IMR-90 (cell line): Measurements from ENCODE around the gene CD209. TPM values are rescaled to one million over a fixed set of nuclear protein-coding genes. Genes with fewer than 3 reads are reported as not detected.

Experiments used
- ATAC-seq: fragments of 200-7000 bp; cut with Tn5 transposase; 2 replicates; pipeline ENCODE4 v1.9.1; 2020; ENCODE audit warnings: low read depth, mild to moderate bottlenecking, moderate library complexity
- BruUV-seq: library from RNA; stranded (reverse); fragments of 400-500 nt; replicated peaks from 2 replicates; lab custom pipeline; 2021; lab: Mats Ljungman, UMichigan
- CTCF ChIA-PET: fragments of 300-600 bp; formaldehyde crosslinking; extraction: SDS; loops from one replicate; lab custom pipeline; 2021; ENCODE audit warnings: antibody characterized with exemption; lab: Yijun Ruan, JAX
- POLR2A ChIA-PET: fragments of 300-600 bp; sonication (Branson Sonifier 250); formaldehyde crosslinking; loops from one replicate; lab custom pipeline; 2022; ENCODE audit warnings: antibody characterized with exemption; ENCODE audit not compliant: unreplicated experiment; lab: Charles Lee
- DNase-seq: peaks from one replicate; pipeline ENCODE4 v3.0.0; 2013
- H2AFZ ChIP-seq: replicated peaks from 2 replicates; pipeline ENCODE3; 2013; ENCODE audit warnings: low read length, mild to moderate bottlenecking; ENCODE audit not compliant: poor library complexity
- H2AK5ac ChIP-seq: 2 replicates; pipeline ENCODE4 v1.6.1; 2013; ENCODE audit warnings: low read depth, low read length, inconsistent platforms
- H2AK9ac ChIP-seq: replicated peaks from 2 replicates; pipeline ENCODE3; 2013; ENCODE audit warnings: mild to moderate bottlenecking, low read depth, low read length, moderate library complexity; ENCODE audit not compliant: poor library complexity
- H2BK120ac ChIP-seq: 2 replicates; pipeline ENCODE4 v1.6.1; 2013; ENCODE audit warnings: low read depth, low read length, inconsistent platforms
- H2BK15ac ChIP-seq: 3 replicates; pipeline ENCODE4 v1.6.1; 2013; ENCODE audit warnings: low read depth, low read length, inconsistent platforms
- H2BK20ac ChIP-seq: 2 replicates; pipeline ENCODE4 v1.6.1; 2013; ENCODE audit warnings: low read depth, mild to moderate bottlenecking, inconsistent platforms, low read length, moderate library complexity
- H2BK5ac ChIP-seq: 2 replicates; pipeline ENCODE4 v1.6.1; 2013; ENCODE audit warnings: mild to moderate bottlenecking, low read depth, low read length, inconsistent platforms; ENCODE audit not compliant: poor library complexity, severe bottlenecking
- H3K14ac ChIP-seq: replicated peaks from 2 replicates; pipeline ENCODE4 v1.6.1; 2013; ENCODE audit warnings: low read depth, low read length, inconsistent platforms
- H3K18ac ChIP-seq: 2 replicates; pipeline ENCODE4 v1.6.1; 2013; ENCODE audit warnings: low read depth, low read length, control low read depth
- H3K23ac ChIP-seq: 2 replicates; pipeline ENCODE4 v1.6.1; 2013; ENCODE audit warnings: low read depth, low read length, inconsistent platforms
- H3K27ac ChIP-seq: 2 replicates; pipeline ENCODE4 v1.5.1; 2013; ENCODE audit warnings: mild to moderate bottlenecking, control low read depth, low read length; ENCODE audit not compliant: insufficient read depth
- H3K27me3 ChIP-seq: 2 replicates; pipeline ENCODE4 v1.6.1; 2013; ENCODE audit warnings: low read length; ENCODE audit not compliant: control insufficient read depth, insufficient read depth
- H3K36me3 ChIP-seq: 2 replicates; pipeline ENCODE4 v1.6.1; 2013; ENCODE audit warnings: low read length, mixed read lengths; ENCODE audit not compliant: control insufficient read depth, insufficient read depth
- H3K4ac ChIP-seq: 2 replicates; pipeline ENCODE4 v1.6.1; 2013; ENCODE audit warnings: low read depth, low read length, inconsistent platforms
- H3K4me1 ChIP-seq: 2 replicates; pipeline ENCODE4 v1.6.1; 2013; ENCODE audit warnings: low read length, mixed read lengths; ENCODE audit not compliant: control insufficient read depth, insufficient read depth
- H3K4me2 ChIP-seq: 2 replicates; pipeline ENCODE4 v1.6.1; 2013; ENCODE audit warnings: low read depth, mild to moderate bottlenecking, control low read depth, low read length, moderate library complexity
- H3K4me3 ChIP-seq: 2 replicates; pipeline ENCODE4 v1.5.1; 2013; ENCODE audit warnings: low read depth, mild to moderate bottlenecking, control low read depth, low read length, moderate library complexity; ENCODE audit not compliant: insufficient read depth
- H3K56ac ChIP-seq: 2 replicates; pipeline ENCODE4 v1.6.1; 2013; ENCODE audit warnings: low read length, inconsistent platforms; ENCODE audit not compliant: insufficient read depth; ENCODE audit errors: extremely low read depth
- H3K79me1 ChIP-seq, 2 experiments: 2 replicates each; pipeline ENCODE4 v1.6.1; 2013; ENCODE audit warnings: low read length in 2 of 2, inconsistent platforms in 1 of 2, low read depth in 1 of 2
- H3K9ac ChIP-seq: 2 replicates; pipeline ENCODE4 v1.6.1; 2013; ENCODE audit warnings: low read depth, low read length, control low read depth
- H3K9me1 ChIP-seq: 2 replicates; pipeline ENCODE4 v1.6.1; 2013; ENCODE audit warnings: low read length, inconsistent platforms; ENCODE audit not compliant: insufficient read depth
- H3K9me3 ChIP-seq: 2 replicates; pipeline ENCODE4 v1.6.1; 2013; ENCODE audit warnings: low read length; ENCODE audit not compliant: control insufficient read depth, insufficient read depth
- H4K20me1 ChIP-seq: 2 replicates; pipeline ENCODE4 v1.6.1; 2013; ENCODE audit warnings: low read length, inconsistent platforms; ENCODE audit not compliant: insufficient read depth
- H4K5ac ChIP-seq: 2 replicates; pipeline ENCODE4 v1.6.1; 2013; ENCODE audit warnings: mild to moderate bottlenecking, low read depth, low read length, control low read depth
- H4K8ac ChIP-seq, 2 experiments: 2 replicates each; pipeline ENCODE4 v1.6.1; 2013; ENCODE audit warnings: low read depth in 2 of 2, low read length in 2 of 2, control low read depth in 1 of 2, inconsistent platforms in 1 of 2
- H4K91ac ChIP-seq: 2 replicates; pipeline ENCODE4 v1.6.1; 2013; ENCODE audit warnings: low read depth, low read length, inconsistent platforms; ENCODE audit not compliant: insufficient read depth
- BHLHE40 ChIP-seq: fragments of 150-350 bp; IDR thresholded peaks from 2 replicates; pipeline ENCODE4 v1.6.1; 2016; ENCODE audit warnings: mild to moderate bottlenecking, low read depth, low read length
- CEBPB ChIP-seq: IDR thresholded peaks from 2 replicates; pipeline ENCODE4 v1.6.1; 2012; ENCODE audit warnings: low read depth, low read length, improper control_type of control experiment
- CHD1 ChIP-seq: IDR thresholded peaks from 2 replicates; pipeline ENCODE4 v1.6.1; 2012; ENCODE audit warnings: low read depth, low read length, improper control_type of control experiment
- FOS ChIP-seq: fragments of 150-350 bp; IDR thresholded peaks from 2 replicates; pipeline ENCODE4 v1.6.1; 2016; ENCODE audit warnings: low read depth, low read length
- MAFK ChIP-seq: IDR thresholded peaks from 2 replicates; pipeline ENCODE4 v1.6.1; 2012; ENCODE audit warnings: low read depth, low read length, improper control_type of control experiment
- MAZ ChIP-seq: IDR thresholded peaks from 2 replicates; pipeline ENCODE4 v1.6.1; 2012; ENCODE audit warnings: low read depth, mild to moderate bottlenecking, low read length, improper control_type of control experiment, moderate library complexity, borderline replicate concordance
- MXI1 ChIP-seq: IDR thresholded peaks from 2 replicates; pipeline ENCODE4 v1.6.1; 2012; ENCODE audit warnings: low read depth, mild to moderate bottlenecking, low read length, moderate library complexity, borderline replicate concordance
- NFE2L2 ChIP-seq: fragments of 150-350 bp; IDR thresholded peaks from 2 replicates; pipeline ENCODE4 v1.6.1; 2016; ENCODE audit warnings: low read depth, mild to moderate bottlenecking, low read length
- POLR2A ChIP-seq: IDR thresholded peaks from 2 replicates; pipeline ENCODE4 v1.6.1; 2012; ENCODE audit warnings: mild to moderate bottlenecking, low read depth, low read length
- RAD21 ChIP-seq: IDR thresholded peaks from 2 replicates; pipeline ENCODE4 v1.6.1; 2012; ENCODE audit warnings: low read length, improper control_type of control experiment
- RCOR1 ChIP-seq: IDR thresholded peaks from 2 replicates; pipeline ENCODE4 v1.6.1; 2012; ENCODE audit warnings: mild to moderate bottlenecking, low read length, improper control_type of control experiment; ENCODE audit not compliant: insufficient replicate concordance
- RFX5 ChIP-seq: IDR thresholded peaks from 2 replicates; pipeline ENCODE4 v1.8.0; 2012; ENCODE audit warnings: low read depth, mild to moderate bottlenecking, low read length, moderate library complexity
- SMC3 ChIP-seq: fragments of 150-350 bp; IDR thresholded peaks from 2 replicates; pipeline ENCODE4 v1.6.1; 2016; ENCODE audit warnings: low read depth, mild to moderate bottlenecking, antibody characterized with exemption, low read length, moderate library complexity
- WGBS, 2 experiments: methylation state at CpG; one replicate each; pipeline versions ENCODE4 v1.1.5 to v1.1.7; 2013; ENCODE audit warnings: missing lambda C conversion rate in 2 of 2; ENCODE audit not compliant: insufficient read length in 1 of 2; ENCODE audit errors: extremely low coverage in 2 of 2; 5-methylcytosine and 5-hydroxymethylcytosine counted together
- dilution Hi-C: fragments of 300-500 bp; cut with HindIII; formaldehyde crosslinking; loops from one replicate; pipeline ENCODE4 v1.14.3; 2018; ENCODE audit warnings: low sequenced_read_pairs; ENCODE audit not compliant: unreplicated experiment
- in situ Hi-C: fragments of 300-500 bp; cut with MboI; formaldehyde crosslinking; loops from 3 replicates; pipeline ENCODE4 v1.14.3; 2019; ENCODE audit warnings: low sequenced_read_pairs, inconsistent platforms, mixed read lengths
- intact Hi-C: fragments of 100-400 bp; cut with micrococcal nuclease; formaldehyde crosslinking; loops from 2 replicates; pipeline ENCODE4 v1.10.0; 2022
- polyA plus RNA-seq, 3 experiments: library from polyadenylated mRNA; depleted of rRNA; stranded (reverse); fragments of >200 nt; gene quantifications; 2 replicates each; pipeline ENCODE4 v1.2.3, GENCODE V29; 2012; ENCODE audit warnings: low replicate concordance in 1 of 3
- total RNA-seq: library from RNA; depleted of rRNA; stranded (reverse); fragments of >200 nt; gene quantifications from 2 replicates; pipeline ENCODE4 v1.2.3, GENCODE V29; 2012
- TF ChIP-seq, protein P1 (sequence below): conservative IDR thresholded peaks from 2 replicates; pipeline ENCODE4 v1.5.1; 2012; ENCODE audit warnings: mild to moderate bottlenecking, low read depth, low read length, improper control_type of control experiment
- TF ChIP-seq, protein P2 (sequence below): fragments of 150-350 bp; IDR thresholded peaks from 2 replicates; pipeline ENCODE4 v1.6.1; 2016; ENCODE audit warnings: low read depth, mild to moderate bottlenecking, low read length, moderate library complexity, borderline replicate concordance
- TF ChIP-seq, protein P3 (sequence below): fragments of 150-350 bp; IDR thresholded peaks from 2 replicates; pipeline ENCODE4 v1.6.1; 2017; ENCODE audit warnings: mild to moderate bottlenecking, antibody characterized with exemption, low read length, low read depth

The CD209 gene
- total and polyA plus RNA-seq, 2 of the 4 experiments (the other 2 are of a cell fraction) = not detected

DNA sequence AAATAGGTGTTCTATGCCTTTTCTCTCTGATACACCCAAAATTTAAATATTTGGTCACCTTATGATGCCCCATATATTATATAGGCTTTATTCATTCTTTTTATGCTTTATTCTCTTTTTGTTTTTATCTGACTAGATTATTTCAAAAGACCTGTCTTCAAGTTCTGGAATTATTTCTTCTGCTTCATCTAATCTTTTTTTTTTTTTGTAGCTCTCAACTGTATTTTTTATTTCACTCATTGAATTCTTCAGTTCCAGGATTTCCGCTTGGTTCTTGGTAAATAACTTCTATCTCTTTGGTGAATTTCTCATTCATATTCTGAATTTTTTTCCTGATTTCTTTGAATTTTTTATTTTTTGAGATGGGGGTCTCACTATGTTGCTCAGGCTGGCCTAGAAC lies 11.8 kb upstream of the CD209 start:
- Histone ChIP-seq H3K4ac (no peak overlapping the region), H3K4me3 (no peak overlapping the region), H3K36me3 (no peaks in the 10 kb centered on the region), H4K20me1 (no peaks in the 10 kb centered on the region), H3K27ac (no peak overlapping the region), H4K5ac (no peak overlapping the region), H3K14ac (no peak overlapping the region), H2BK120ac (no peak overlapping the region), H3K23ac (no peak overlapping the region), H3K9ac (no peak overlapping the region), H2AFZ (no peak overlapping the region), H2BK5ac (no peak overlapping the region), H3K4me1 (no peaks in the 10 kb centered on the region), H3K56ac (no peak overlapping the region), H2AK5ac (no peak overlapping the region), H2BK20ac (no peak overlapping the region), H4K8ac (no peak overlapping the region), H2BK15ac (no peak overlapping the region), H3K18ac (no peak overlapping the region), H3K9me1 (no peaks in the 10 kb centered on the region), H3K4me2 (no peak overlapping the region), H2AK9ac (no peak overlapping the region), H4K91ac (no peak overlapping the region), H3K9me3 (peaks cover 8% of the 10 kb centered on the region), H3K27me3 (no peaks in the 10 kb centered on the region; the same call in 1 of the 2 replicates), H3K79me1 (no peaks in the 10 kb centered on the region)
- dilution Hi-C loops (no loop called here), intact Hi-C loops (loop anchor here (5.0 kb wide), 1 partner anchor 37 kb away; no protein-coding TSS in a partner anchor), in situ Hi-C loops (no loop called here)
- no peak for ATAC-seq
- WGBS, 2 experiments = no CpG with 5 or more reads among the region's 1 CpG
- CTCF ChIA-PET = no interaction called here
- POLR2A ChIA-PET = no interaction called here
- no TSS peak for BruUV-seq
- TF ChIP-seq MXI1 (no peak), POLR2A (no peak), CHD1 (no peak), CEBPB (no peak), MAFK (no peak), RCOR1 (no peak), SMC3 (no peak), RAD21 (no peak), RFX5 (no peak), FOS (no peak), BHLHE40 (no peak), MAZ (no peak), NFE2L2 (no peak)
- TF ChIP-seq, protein P1, sequence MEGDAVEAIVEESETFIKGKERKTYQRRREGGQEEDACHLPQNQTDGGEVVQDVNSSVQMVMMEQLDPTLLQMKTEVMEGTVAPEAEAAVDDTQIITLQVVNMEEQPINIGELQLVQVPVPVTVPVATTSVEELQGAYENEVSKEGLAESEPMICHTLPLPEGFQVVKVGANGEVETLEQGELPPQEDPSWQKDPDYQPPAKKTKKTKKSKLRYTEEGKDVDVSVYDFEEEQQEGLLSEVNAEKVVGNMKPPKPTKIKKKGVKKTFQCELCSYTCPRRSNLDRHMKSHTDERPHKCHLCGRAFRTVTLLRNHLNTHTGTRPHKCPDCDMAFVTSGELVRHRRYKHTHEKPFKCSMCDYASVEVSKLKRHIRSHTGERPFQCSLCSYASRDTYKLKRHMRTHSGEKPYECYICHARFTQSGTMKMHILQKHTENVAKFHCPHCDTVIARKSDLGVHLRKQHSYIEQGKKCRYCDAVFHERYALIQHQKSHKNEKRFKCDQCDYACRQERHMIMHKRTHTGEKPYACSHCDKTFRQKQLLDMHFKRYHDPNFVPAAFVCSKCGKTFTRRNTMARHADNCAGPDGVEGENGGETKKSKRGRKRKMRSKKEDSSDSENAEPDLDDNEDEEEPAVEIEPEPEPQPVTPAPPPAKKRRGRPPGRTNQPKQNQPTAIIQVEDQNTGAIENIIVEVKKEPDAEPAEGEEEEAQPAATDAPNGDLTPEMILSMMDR = no peak
- TF ChIP-seq, protein P2, sequence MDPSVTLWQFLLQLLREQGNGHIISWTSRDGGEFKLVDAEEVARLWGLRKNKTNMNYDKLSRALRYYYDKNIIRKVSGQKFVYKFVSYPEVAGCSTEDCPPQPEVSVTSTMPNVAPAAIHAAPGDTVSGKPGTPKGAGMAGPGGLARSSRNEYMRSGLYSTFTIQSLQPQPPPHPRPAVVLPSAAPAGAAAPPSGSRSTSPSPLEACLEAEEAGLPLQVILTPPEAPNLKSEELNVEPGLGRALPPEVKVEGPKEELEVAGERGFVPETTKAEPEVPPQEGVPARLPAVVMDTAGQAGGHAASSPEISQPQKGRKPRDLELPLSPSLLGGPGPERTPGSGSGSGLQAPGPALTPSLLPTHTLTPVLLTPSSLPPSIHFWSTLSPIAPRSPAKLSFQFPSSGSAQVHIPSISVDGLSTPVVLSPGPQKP = no peak
- TF ChIP-seq, protein P3, sequence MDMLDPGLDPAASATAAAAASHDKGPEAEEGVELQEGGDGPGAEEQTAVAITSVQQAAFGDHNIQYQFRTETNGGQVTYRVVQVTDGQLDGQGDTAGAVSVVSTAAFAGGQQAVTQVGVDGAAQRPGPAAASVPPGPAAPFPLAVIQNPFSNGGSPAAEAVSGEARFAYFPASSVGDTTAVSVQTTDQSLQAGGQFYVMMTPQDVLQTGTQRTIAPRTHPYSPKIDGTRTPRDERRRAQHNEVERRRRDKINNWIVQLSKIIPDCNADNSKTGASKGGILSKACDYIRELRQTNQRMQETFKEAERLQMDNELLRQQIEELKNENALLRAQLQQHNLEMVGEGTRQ = no peak
- DNase-seq = no peak
